HG02678 (cell line): ENCODE data around the gene FOCAD.

Experiments
- ATAC-seq: cut with Tn5 transposase; IDR thresholded peaks from one replicate; pipeline ENCODE4 v1.9.1; 2021; ENCODE audit warnings: mild to moderate bottlenecking, moderate library complexity; ENCODE audit not compliant: unreplicated experiment

The FOCAD gene

GRCh38 chr9:20728493-20729220, 44.6 kb downstream of the FOCAD start:
- no peak for ATAC-seq

- no peak for ATAC-seq
Observed at GRCh38 chr9:20729523-20729922, 45.5 kb downstream of the FOCAD start.

- ATAC-seq, result no peak
Observed at GRCh38 chr9:20732118-20732517, 48.1 kb downstream of the FOCAD start.

GRCh38 chr9:20734275-20734674, 50.2 kb downstream of the FOCAD start:
- no peak for ATAC-seq

- ATAC-seq, result no peak
Observed at GRCh38 chr9:20740304-20740703, 56.2 kb downstream of the FOCAD start.

- ATAC-seq, result no peak
Observed at GRCh38 chr9:20740929-20741582, 57.0 kb downstream of the FOCAD start.

GRCh38 chr9:20742833-20743232, 58.8 kb downstream of the FOCAD start:
- ATAC-seq, result no peak

- ATAC-seq, result no peak
Observed at GRCh38 chr9:20744036-20744630, 60.1 kb downstream of the FOCAD start.

GRCh38 chr9:20746967-20747366, 62.9 kb downstream of the FOCAD start:
- ATAC-seq, result no peak

- ATAC-seq, result no peak
Observed at GRCh38 chr9:20749496-20750198, 65.6 kb downstream of the FOCAD start.

- ATAC-seq, result no peak
Observed at GRCh38 chr9:20753761-20754160, 69.7 kb downstream of the FOCAD start.

GRCh38 chr9:20754556-20754955, 70.5 kb downstream of the FOCAD start:
- ATAC-seq, result no peak

- no peak for ATAC-seq
Observed at GRCh38 chr9:20760246-20760891, 76.3 kb downstream of the FOCAD start.

- no peak for ATAC-seq
Observed at GRCh38 chr9:20770947-20771346, 86.9 kb downstream of the FOCAD start.

GRCh38 chr9:20771729-20772128, 87.7 kb downstream of the FOCAD start:
- ATAC-seq, result no peak

- no peak for ATAC-seq
Observed at GRCh38 chr9:20775683-20776082, 91.6 kb downstream of the FOCAD start.

GRCh38 chr9:20781092-20781491, 97.0 kb downstream of the FOCAD start:
- ATAC-seq, result no peak

GRCh38 chr9:20782289-20782688, 98.2 kb downstream of the FOCAD start:
- no peak for ATAC-seq

- ATAC-seq, result no peak
Observed at GRCh38 chr9:20783057-20784038, 99.3 kb downstream of the FOCAD start.

- ATAC-seq, result no peak
Observed at GRCh38 chr9:20784196-20784595, 100.1 kb downstream of the FOCAD start.
